HG02852 (cell line): ENCODE data around the gene WEE1.
"Not testable (repeated sequence)": the region's sequence is repeated elsewhere in the genome, so short reads cannot be mapped to it uniquely, and the experiment has no call there.

Experiments used
- ATAC-seq: cut with Tn5 transposase; IDR thresholded peaks from one replicate; pipeline ENCODE4 v1.9.1; 2021; ENCODE audit warnings: mild to moderate bottlenecking, moderate library complexity; ENCODE audit not compliant: unreplicated experiment

WEE1 gene

GRCh38 chr11:9619004-9619403, 45.5 kb downstream of the WEE1 start:
- no peak for ATAC-seq

GRCh38 chr11:9619971-9620370, 46.5 kb downstream of the WEE1 start:
- no peak for ATAC-seq

DNA sequence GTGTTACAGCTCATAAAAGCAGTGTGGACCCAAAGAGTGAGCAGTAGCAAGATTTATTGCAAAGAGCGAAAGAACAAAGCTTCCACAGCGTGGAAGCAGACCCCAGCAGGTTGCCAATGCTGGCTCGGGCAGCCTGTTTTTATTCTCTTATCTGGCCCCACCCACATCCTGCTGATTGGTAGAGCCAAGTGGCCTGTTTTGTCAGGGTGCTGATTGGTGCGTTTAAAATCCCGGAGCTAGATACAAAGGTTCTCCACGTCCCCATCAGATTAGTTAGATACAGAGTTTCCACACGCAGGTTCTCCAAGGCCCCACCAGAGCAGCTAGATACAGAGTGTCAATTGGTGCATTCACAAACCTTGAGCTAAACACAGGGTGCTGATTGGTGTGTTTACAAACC, 48.9 kb downstream of the WEE1 start:
- ATAC-seq = not testable (repeated sequence)

DNA sequence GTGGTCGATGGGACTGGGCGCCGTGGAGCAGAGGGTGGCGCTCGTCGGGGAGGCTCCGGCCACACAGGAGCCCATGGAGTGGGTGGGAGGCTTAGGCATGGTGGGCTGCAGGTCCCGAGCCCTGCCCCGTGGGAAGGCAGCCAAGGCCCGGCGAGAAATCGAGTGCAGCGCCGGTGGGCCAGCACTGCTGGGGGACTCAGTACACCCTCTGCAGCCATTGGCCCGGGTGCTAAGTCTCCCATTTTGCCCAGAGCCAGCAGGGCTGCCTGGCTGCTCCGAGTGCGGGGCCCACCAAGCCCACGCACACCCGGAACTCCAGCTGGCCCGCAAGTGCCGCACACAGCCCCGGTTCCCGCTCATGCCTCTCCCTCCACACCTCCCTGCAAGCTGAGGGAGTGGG, 49.6 kb downstream of the WEE1 start:
- not testable (repeated sequence) for ATAC-seq

GRCh38 chr11:9624448-9624847, 51.0 kb downstream of the WEE1 start:
- no peak for ATAC-seq

- ATAC-seq = no peak
These were observed 51.7 kb downstream of the WEE1 start for GRCh38 chr11:9625162-9625561.

DNA sequence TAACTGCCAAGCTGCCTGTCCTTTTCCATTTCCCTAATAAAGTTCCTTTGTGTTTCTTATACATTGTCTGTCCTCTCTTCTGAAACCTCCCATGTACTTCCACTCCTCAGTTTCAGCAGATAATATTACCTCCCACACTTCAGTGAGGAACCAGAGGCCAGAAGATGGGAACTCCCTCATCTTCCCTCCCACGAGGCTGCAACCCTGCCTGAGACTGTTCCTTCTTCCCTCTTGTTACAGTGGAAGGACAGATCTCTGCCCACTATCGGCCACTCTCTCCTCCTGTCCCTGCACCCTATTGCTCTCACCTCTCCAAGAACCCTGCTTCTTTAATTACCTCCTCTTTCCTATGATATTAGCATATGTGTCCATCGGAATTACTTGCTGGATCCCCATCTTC, 52.3 kb downstream of the WEE1 start:
- no peak for ATAC-seq

DNA sequence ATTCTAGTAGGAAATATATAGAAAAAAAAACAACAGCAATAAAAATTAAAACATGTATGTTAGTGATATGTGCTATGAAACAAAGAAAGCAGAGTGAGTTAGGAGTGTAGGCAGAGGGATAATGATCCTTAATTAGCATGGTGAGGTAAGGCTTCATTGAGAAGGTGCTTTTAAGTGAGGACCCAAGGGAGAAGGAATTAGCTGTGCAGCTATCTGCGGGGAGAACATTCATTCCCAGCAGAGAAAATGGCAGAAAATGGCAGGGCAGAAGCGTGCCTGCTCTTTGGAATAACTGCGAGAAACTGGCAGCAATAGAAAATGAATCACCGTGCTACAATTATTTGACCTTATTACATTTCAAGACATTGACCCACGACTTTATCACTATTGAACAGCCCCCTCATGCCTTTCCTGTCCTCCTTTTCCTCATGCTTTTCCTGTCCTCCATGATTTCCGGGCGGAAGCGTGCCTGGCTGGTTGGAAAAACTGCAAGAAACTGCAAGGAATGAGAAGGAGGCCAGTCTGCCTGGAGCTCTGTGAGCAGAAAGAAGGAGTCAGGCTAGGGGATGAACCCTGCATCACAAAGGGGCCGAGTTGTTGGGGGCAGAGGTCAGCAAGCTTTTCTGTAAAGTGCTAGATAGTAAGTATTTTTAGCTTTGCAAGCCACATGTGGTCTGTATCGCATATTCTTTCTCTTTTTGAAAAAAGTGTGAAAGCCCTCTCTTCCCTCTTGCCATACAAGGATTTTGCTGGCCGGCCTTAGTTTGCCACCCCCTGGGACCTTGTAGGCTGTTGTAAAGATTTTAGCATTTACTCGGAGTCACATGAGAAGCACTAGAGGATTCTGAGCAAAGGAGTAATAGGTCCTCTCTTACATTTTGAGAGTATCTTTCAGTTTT, 53.3 kb downstream of the WEE1 start:
- ATAC-seq = no peak

DNA sequence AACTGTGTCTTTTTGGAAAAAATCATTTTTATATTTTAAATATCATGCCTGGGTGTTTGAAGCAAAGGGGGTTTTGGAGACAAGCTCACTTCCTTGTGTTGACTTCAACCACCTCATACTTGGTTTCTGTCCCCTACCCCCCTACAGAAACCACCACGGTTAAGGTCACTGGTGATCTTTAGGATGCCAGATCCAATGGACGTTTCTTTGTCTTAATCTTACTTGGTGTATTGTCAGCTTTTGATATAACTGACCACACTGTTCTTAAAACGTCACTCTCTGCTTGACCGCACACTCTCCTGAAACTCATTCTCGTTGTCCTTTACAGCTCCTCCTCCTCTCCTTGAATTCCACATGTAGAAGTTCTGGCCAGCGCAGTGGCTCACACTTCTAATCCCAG, 55.6 kb downstream of the WEE1 start:
- no peak for ATAC-seq

GRCh38 chr11:9633679-9634078, 60.2 kb downstream of the WEE1 start:
- ATAC-seq = no peak

- no peak for ATAC-seq
These were observed 63.2 kb downstream of the WEE1 start for GRCh38 chr11:9636691-9637090.

DNA sequence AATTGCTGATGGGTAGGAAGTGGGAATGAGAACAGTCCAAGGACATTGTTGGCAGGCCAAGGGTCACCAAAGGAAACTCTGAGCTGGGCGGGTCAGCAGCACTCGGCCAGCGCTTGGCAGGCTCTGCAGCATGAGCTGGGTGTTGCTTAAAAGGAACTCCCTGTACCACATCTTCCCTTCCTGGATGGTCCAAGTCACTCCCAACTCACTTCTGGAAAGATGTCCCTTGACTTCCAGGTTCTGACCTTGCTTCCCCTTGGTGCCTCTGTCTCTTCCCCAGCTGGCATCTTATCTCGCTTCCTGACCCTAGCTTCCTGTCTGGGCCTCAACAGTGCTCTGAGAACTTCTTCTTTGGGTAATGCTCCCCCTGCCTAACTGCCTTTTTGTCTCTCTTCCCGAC, 65.6 kb downstream of the WEE1 start:
- no peak for ATAC-seq
